CD4-positive, alpha-beta T cell treated with Interleukin-1 beta for 1 hour (primary cell): Measurements from ENCODE around the gene OTOF.

ENCODE experiments used
- DNase-seq, 2 donors: peaks; one replicate each; pipeline ENCODE4 v3.0.0-alpha.2; 2020 to 2022

OTOF gene

DNA sequence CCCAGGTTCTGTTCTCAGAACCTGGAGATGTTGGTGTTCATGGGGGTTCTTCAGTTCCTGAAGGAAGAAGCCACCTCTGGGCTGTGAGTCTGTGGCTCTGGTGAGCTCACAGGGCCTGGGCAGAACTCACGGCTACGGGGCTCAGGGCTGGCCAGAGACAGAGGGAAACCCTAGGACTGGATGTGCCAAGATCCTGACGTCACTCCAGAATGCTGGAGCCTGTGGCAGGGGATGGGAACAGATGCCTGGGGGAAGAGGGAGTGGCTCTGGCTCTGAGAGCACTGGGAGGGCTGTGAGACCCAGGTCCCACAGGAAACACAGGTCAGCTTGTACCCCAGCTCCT, at the start of gene OTOF:
Gene OTOF (minus strand): TSS at position 214 of the 343 bp plus-strand sequence.
- no peak for DNase-seq

DNA sequence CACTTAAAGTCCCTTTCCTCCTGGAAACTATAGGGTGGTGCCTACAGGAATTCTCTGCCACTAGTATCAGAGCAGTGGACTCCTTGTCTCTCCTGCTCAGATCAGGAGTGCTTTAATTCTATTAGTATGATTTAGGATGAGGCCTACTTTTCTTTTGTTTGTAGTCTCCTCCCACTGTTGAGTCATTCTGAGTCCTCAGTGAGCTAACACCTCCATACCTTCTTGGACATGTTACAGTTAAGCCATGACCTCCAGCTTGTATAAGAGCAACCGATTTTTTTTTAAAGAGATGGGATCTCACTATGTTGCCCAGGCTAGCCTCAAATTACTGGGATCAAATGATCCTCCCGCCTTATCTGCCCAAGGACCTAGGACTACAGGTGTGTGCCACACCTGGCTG, 48.7 kb upstream of the OTOF start:
- DNase-seq: no peak

DNA sequence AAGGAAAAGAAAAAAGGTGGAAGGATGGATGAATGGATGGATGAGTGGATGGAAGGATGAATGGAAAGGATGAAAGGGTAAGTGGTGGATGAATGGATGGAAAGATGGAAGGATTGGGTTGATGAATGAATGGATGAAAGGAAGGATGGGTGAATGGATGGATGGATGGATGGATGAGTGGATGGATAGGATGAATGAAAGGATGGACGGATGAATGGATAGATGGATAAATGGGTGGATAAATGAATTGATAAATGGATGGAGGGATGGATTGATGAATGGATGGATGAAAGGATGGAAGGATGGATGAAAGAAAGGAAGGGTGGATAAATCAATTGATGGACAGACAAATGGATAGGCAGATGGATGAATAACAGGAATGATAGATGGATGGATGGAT, 48.2 kb upstream of the OTOF start:
- DNase-seq: no peak

DNA sequence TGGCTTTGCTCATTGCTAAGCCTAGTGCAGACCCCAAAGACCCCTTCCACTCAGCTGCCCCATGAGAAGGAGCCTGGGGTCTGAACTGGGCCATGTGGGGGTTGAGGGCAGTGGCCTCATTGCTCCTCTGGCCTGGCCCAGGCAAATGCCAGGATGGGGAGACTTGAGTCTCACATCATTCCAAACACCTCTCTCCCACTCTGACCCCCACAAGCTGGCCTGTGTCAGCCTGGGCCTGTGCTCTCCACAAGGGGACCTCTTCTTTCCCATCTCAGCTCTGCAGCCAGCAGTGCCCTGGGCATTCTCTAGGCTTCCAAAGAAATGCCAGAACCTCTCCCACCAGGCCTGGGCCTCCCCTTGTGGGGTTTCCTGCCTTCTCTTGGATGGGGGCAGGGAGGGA, 45.8 kb upstream of the OTOF start:
- no peak for DNase-seq

DNA sequence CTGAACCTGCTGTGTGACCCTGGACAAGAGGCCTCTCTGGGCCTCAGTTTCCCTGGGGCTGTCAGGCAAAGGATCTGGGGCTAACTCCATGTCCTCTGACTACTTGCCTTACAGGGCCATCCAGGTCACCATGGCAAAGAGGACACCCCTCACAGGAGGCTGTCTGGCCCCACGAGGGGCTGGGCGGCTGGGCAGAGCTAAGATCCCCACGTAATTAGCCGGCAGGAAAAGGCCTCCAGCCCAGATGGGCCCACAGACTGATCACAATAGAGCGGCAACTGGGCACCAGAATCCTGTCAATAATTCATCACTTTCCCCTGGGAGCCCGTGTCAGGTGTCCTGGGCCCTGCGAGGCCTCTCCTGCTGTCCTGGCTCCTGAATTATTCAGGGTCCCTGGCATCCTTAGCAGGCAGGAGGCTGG, 44.8 kb upstream of the OTOF start:
- no peak for DNase-seq

DNA sequence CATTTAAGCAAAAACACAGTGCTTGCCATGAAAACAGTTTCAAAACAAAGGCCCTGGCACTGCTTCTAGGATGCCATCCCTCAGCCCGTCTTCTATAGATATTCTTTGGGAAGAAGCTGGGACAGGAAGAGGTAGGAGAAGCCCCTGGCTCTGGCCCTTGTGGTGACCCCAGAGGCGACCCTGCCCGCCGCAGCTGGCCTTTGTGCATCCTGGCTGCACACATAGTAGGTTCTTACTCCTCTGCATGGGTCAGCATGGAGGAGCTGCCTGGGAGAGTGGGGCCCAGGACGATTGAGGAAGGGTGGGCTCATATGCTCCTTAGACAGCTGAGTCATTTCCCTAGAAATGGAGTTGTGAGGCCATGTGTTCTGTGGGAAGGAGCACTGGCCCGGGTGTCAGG, 44.4 kb upstream of the OTOF start:
- no peak for DNase-seq

DNA sequence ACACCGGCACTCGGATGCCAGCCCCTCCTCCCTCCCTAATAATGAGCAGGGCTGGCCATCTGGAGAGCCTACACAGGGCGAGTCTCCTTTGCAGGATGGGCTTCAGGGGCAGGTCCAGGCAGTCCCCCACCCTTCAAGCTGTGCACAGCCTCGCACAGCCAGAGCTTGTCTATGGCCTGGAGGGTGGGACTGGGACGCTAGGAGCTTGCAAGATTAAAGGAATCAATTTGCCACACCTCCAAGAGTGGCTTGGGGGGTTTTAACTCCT, 43.9 kb upstream of the OTOF start:
- DNase-seq: no peak

DNA sequence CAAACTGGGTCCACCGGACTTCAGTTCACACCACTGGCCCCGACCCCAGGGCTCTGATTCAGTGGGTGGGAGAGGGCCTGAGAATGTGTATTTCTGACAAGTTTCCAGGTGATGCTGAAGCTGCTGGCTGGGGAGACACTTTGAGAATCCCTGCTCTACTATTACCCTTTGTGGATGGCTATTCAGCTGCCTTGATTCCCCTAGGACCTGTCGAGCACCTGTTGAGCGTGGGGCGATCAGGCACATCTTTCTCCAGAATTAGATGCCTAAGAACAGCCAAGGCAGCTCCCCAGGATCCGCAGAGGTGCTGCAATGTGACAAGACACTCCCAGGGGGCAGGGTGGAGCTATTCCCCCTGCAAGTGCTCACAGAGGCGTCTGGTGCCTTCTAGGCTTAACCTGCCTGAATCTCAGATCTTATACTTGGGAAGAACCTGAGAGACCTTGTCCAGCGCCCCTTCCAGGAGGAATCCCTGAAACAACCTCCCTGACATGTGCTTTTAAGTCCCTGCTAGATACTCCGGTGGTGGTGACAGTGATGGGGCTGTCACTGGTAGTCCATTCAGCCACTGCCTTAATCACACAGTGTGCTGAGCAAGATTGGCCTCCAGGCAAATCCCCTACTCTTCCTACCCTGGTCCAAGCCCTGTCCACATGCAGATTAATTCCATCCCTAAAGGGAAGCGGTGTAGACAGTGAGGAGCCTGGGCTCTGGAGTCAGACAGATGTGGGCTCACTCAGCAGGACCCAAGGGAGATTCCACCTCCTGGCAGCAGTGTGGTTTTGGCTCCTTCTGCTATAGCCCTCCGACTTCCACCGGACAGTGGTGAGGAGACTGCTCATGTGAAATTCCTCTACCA, 43.4 kb upstream of the OTOF start:
- DNase-seq: no peak

DNA sequence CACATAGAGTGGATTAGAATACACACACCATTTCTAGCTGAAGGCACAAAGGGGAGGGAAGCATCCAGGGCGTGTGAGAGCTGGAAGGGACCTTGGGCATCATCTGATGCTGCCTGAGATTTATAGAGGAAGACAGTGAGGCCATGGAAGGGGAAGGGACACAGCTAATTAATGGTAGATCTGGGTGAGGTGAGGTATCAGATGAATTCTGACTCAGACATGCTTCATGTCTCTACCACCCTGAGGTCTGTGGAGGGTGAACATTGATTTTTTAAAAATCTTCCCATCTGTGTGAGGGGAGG, 42.2 kb upstream of the OTOF start:
- DNase-seq: no peak

DNA sequence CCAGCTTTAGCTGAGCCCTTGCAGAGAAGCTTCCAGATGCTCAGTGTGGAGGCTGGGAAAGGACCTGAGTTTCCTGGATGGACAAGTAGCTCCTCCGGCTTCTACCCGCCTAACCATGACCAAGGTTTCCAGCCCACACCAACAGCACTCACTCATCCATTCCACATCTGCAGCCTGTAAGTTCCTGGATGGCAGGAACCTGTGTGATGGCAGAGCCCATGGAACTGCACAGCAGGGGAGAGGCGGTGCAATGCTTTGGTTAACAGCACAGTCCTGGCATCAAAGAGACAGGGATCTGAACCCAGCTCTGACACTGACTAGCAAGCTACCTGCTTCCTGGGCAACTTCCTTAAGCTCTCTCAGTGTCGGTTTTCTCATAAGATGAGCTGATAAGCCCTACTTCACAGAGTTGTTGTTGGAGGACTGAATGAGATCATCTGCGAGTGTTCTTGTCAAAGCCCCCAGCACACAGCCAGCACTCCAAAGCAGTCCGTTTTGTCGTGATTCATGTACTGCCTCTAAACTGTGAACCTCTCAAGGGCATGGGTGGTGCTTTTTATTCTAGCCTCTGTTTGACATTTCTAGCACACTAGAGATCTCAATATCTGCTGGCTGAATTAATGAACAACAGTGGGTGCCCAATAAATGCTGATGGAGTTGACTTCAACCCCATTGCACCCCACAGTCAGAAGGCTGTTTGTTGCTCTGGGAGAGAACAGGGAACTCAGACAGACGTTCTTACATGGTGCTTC, 41.6 kb upstream of the OTOF start:
- peak in 1 of 2 donors; percentile 22 for DNase-seq

DNA sequence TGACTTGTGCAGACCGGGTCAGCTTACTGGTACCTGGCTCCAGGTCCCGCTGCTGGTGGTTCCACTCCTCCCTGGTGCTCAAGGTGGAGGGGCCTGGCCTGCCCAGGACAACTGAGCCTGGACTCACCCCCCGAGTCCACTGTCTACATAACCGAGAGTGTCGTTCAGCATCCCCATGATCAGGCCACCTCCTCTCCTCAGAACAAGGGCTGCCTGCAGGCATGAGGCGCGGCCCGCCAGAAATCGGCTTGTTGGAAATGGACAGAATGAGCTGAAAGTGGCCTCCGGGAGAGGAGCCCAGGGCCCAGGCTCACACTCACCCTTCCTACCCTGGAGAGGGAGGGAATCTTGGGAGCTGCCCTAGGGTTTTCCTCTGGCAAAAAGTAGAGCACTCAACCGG, 38.9 kb upstream of the OTOF start:
- no peak for DNase-seq

DNA sequence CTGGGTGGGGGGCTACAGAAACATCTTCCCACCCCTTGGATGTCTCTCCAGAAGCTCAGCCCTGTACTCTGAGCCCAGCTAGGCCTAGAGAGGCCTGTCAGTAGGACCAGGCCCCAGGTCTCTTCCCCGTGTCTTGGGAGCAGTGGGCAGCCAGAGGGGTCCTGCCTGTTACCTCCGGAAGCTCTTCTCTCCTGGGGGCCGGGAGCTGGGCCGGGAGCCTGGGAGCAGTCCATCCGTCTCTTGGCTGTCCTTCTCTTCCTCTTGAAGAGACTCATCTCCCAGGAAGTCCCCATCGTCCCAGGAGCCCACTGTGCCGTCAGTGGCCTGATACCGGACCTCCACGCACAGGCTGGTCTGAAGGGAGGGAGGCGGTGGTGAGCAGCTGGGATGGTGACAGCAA, 38.3 kb upstream of the OTOF start:
- no peak for DNase-seq

DNA sequence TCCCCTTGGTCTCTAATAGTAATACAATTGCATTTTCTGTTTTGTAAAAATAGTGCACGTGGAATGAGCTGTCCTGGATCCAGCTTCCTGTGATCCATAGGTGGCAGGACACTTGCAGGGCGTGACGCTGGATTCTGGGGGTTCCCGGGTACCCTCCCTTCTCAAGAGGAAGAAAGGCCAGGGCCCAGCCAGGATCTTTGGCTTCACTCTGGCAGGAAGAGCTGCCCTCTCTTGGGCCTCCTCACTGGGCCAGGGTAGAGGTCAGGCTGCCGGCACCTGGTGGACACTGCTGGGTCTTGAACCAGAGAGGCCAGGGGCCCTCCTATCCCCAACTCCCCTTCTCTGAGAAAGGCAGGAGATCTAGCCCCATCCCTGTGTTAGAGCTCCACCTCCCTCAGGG, 37.8 kb upstream of the OTOF start:
- DNase-seq: no peak

DNA sequence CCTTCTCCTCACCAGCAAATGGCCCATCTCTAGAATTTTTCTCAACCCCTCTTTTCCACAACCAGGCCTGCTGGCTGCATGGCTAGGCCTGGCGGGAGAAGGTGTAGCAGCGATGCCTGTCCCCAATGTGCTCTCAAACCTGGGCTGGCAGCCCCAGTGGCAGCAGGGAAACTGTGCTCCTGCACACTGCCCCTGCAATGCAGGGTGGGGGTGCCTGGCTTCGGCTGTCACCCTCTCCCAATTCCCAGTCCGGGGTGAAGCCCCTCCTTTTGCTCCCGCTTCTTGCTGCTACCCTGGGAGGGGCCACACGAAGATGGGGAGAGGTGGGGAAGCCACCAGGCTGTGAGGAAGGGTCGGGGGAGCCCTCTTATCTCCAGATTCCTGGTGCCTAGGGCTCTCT, 36.1 kb upstream of the OTOF start:
- DNase-seq: no peak

DNA sequence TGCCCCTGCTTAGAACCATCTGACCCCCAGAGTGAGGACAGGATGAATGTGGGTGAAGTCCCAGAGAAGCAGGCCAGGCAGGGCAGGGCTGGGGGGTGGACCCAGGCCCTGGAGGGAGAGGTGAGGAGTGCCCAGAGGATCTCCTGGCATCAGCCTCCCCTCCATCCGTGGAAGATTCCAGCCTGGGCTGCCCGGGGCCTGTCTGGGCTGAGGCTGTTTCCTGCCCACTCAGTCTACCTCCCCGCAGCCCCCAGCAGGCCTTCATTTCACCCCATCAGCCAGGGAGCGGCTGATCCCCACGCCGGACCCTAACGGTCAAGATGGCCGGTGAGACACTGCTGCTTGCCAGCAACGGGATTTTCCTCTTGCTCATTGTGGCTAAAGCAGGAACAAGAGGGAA, 35.3 kb upstream of the OTOF start:
- DNase-seq: no peak

DNA sequence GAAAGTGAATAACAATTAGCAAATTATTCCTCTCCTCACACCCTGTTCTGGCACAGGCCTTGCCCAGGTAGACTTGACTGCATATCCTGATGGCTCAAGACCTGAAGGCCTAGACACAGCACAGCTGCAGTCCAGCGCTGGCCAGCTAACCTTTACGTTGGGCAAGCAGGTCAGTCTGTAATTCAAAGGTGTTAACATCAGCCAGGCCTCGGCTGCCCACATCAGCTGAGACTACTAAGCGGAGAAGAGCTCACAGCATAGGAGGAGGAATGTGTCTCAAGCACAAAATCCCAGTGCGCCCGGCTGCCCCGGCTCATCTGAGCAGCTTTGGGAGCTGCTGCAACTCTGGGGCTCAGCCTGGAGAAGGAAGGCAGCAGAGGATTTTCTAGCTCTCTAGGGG, 33.5 kb upstream of the OTOF start:
- DNase-seq: no peak

DNA sequence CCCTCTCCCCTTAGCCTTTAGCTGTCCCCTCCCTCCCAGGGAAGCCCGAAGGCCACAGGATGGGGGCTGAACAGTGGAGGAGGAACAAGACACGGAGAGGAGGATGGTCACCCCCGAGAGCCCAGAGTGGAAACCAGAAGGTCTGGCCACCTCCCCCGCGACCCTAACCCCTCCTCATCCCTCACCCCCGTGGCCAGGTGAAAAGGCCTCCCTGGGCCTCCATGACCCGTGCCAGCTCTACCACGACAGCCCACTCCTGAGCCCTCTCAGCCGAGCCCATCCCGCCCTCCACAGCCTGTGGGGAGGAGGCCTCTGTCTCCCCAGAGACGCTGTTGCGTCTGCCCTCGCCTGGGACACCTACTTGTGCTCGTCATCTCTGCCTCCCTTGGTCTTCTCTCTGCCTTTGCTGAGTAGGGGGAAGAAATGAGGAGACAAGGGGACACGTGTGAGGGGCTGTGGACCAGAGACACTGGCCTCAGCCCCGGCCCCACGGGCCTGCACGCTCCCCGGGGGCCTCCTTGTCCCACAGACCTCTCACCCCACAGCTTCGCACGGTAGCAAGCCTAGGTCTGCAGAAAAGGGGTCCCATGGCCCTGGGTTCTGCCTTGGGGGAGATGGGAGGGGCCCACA, 32.5 kb upstream of the OTOF start:
- no peak for DNase-seq

DNA sequence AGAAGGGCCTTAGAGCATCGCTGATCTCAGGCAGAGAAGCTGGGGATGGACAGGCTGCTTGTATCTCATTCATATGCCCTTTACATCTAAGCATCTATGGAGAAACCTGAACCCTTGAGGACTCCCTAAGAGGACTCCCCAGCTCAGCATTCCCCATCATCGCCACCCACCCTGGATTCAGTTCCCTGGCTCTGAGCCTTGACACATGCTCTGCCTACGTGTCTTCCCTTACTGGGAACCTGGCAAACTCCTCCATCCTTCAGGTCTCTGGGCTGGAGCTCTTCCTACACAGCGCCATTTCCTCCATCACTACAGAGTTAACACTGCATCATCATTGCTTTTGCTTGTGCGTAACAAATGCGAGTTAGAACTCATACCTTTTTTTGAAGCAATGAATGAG, 31.2 kb upstream of the OTOF start:
- DNase-seq: no peak

DNA sequence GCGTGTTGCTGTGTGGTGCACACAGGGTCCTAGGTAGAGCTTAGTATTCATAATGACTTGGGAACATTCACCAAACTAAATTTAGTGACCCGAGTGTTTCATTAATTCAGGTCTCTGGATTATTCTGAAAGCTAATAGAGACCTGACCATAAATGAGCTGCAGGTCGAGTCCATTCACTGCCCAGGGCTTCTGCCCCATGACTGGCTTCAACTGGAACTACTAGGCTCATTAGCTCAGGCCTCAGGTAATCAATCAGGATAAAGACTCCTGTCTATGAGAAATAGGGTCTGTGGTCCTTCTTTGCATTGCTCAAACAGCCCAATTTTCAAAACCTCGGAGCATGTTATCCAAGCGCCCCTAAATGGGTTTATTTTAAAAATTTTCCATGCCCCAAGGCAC, 30.0 kb upstream of the OTOF start:
- DNase-seq: no peak

DNA sequence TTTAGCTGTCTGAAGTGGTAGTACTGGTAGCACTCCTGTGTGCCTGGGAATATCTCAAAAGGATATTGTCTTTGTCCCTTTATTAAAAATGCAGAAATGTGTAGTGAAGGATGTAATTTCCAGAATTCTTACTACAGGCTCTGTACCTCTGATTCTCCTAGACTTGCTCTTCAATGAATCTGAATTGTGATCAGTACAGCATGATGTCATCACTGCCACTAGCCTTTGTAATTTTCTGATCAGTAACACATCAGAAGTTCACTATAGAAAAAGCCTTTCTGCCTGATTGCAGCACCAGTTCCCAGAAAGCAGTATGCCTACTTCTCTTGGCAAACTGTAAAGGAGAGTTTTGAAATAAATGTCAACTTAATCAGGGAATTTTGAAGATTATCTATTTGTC, 29.2 kb upstream of the OTOF start:
- no peak for DNase-seq

DNA sequence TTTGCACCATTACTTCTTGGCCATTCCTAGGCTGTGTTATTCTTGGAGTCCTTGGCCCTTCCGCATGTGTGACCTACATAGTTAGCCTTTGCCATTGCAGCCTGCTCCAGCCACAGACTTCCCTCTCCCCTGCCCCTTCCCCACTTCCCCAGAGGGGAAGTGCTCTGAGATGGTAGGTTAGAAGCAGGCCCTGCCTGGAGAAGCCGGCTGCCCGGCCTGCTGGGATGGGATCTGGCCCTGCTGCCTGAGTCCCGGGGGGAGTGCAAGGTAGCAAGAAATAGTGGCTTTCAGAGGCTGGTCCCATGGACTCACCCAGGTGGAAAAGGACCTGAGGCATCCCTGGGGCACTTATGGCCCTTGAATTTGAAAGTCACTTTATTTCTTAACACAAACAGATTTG, 28.4 kb upstream of the OTOF start:
- no peak for DNase-seq

DNA sequence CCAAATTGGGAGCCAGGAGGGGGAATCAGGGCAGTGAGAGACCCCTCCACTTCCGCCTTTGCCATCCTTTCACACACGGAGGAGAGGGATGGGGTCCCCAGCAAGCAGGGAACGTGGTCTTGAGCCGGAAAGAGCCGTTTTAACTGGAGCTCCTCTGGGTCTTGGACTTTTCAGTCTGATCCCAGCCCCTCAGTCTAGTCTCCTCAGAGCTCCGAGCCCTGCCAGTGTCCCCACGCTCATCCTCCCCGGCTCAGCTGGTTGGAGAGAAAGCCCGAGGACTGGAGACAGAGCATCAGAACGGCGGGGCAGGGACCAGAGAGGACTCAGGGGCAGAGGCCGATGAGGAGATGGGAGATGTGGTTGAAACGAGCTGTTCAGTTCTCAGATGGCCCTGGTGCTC, 26.1 kb upstream of the OTOF start:
- DNase-seq: no peak

DNA sequence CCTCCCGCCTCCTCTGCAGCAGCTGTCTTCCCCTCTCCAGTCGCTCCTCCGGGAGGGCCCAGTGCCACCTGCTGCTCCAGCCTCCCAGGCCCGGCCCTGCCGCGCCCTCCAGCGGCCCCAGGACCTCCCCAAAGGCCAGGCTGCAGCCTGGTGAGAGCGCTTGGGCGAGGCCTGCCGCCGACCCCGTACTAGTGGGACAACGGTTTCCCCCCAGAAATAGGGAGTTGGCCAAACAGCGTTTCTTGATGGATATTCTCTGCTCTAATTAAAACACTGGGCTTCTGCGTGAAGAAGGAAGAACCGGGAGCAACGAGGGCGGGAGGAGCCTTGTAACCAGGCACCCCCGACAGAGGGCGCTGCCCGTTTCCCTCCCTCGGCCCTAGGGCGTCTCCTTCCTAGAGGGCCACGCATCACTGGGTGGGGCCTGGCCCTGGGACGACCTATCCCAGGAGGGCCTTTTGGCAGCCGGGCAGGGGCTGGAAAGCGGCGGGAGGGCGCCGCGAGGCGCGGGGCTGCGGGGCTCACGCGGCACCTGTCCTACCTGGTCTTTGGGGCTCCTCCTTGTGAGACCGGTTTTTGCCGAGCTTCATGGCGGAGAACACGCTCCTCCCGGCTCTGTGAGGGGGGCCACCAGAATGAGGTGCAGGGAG, 25.4 kb upstream of the OTOF start:
- DNase-seq: peak; percentile 71 to 76

DNA sequence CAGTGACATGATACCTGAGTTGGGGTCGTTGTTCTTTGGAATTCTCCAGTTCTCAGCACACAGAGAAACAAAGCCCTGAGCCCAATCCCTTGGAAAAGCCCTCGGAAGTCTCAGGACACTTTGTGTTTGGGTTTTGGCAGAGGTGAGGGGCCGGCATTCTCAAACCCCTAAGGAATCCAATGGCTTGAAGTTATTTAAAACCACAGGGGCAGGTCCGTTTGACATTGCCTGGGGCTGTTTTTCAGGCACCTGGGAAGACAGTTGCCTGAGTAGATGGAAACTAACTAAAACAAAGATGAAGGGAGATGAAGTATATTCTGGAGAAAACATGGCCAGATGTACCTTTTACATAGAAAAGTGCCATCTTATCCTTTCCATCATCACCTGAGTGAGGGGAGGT, 22.5 kb upstream of the OTOF start:
- no peak for DNase-seq
